Tibial artery (tissue), 4 donors: ENCODE measurements around the gene IFT122.

Experiments
- DNase-seq, 2 donors: peaks; one replicate each; pipeline ENCODE4 v3.0.0-alpha.2; 2019
- H3K27ac ChIP-seq, 2 donors: fragments of 200-600 bp; sonication (generic) in 1 of 2; 1 replicate in 1 of 2; 2 replicates in 1 of 2; pipeline ENCODE4 v1.5.1; 2018 to 2019; ENCODE audit warnings: mild to moderate bottlenecking in 1 of 2
- H3K27me3 ChIP-seq, 2 donors: fragments of 200-600 bp; sonication (generic) in 1 of 2; one replicate each; pipeline versions ENCODE4 v1.5.1 to v1.6.0; 2016 to 2019
- H3K36me3 ChIP-seq, 3 donors: fragments of 200-600 bp; sonication (generic) in 2 of 3; one replicate each; pipeline ENCODE4 v1.5.1; 2016 to 2019; ENCODE audit warnings: mild to moderate bottlenecking in 2 of 3
- H3K4me1 ChIP-seq, 4 donors: fragments of 200-600 bp; sonication (generic) in 2 of 4; 1 replicate in 3 of 4; 2 replicates in 1 of 4; pipeline ENCODE4 v1.5.1; 2016 to 2019
- H3K4me3 ChIP-seq, 2 donors: fragments of 200-600 bp; sonication (generic) in 1 of 2; 1 replicate in 1 of 2; 2 replicates in 1 of 2; pipeline ENCODE4 v1.5.1; 2018 to 2019; ENCODE audit warnings: mild to moderate bottlenecking in 2 of 2
- H3K9me3 ChIP-seq, 3 donors: fragments of 200-600 bp; sonication (generic) in 1 of 3; one replicate each; pipeline ENCODE4 v1.5.1; 2016 to 2019
- intact Hi-C: fragments of 100-400 bp; cut with DNase I; formaldehyde crosslinking; loops from one replicate; pipeline ENCODE4 v1.15.0; 2023; ENCODE audit warnings: low total_unique reads
- TF ChIP-seq, protein P1 (sequence below), 2 experiments: fragments of 200-600 bp in 1 of 2; fragments of 450-650 bp in 1 of 2; IDR thresholded peaks; one replicate each; pipeline ENCODE4 v1.5.1; 2017 to 2019; ENCODE audit warnings: antibody characterized with exemption in 2 of 2, mild to moderate bottlenecking in 1 of 2, moderate library complexity in 1 of 2

Gene IFT122

DNA sequence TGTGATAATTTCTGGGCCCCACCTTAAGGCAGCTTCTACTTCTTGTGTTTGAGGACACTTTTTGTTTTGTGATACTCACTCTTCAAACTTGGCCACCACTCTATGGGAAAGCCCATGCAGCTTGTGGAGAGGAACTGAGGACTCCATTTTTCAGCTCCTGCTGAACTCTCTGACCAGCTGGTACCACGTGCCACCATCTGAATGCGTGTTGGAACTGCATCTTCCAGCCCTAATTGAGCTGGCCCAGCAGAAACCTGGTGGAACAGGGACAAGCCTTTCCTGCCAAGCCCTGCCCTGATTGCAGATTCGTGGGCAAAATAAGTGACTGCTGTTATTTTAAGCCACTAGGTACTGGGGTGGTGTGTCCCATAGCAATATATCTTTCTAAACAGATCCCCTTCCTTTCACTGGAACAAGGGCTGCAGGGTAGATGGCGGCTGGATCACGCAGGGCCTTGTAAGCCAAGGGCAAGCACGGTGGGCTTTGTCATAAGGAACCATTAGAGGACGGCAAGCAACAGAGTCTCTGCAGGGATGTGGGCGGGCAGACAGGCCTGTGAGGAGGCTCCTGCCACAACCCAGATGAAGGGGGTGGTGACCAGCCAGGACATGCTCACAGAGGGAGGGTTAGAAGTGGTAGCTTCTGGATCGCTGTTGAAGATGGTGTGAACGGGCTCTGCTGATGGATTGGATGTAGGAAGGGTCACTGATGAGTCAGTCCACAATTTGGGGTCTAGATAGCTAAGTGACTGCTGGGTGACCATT, 112.4 kb downstream of the IFT122 start:
- intact Hi-C loops, result no loop called here

DNA sequence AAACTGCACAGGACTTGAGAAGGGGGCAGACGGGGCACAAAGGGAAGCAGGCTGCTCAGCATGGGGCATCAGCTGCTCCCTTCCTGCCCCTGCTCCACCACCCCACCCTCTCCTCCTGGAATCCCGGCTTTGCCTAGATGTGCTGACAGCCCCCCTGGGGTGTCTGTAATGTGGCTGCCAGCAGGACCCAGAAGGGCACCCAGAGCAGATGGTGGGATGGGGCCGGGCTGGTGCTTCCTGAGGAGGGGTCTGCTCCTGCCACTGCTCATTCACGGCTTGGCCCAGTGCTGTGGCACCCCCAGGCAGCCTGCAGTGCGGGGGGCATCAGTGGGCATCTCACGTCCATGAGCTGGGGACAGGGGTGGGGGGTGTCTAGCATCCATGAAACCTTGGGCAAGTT, 113.1 kb downstream of the IFT122 start:
- Histone ChIP-seq H3K4me1 (peaks cover 3 to 62% (median 43%) of the 10 kb centered on the region in 4 donors), H3K9me3 (no peaks in the 10 kb centered on the region), H3K27me3 (no peaks in the 10 kb centered on the region), H3K36me3 (peaks cover 13 to 21% (median 18%) of the 10 kb centered on the region in 3 donors), H3K4me3 (no peak overlapping the region), H3K27ac (peak overlapping the region; percentile 13 to 39)
- intact Hi-C loops, result no loop called here
- DNase-seq, result no peak
- TF ChIP-seq, protein P1, sequence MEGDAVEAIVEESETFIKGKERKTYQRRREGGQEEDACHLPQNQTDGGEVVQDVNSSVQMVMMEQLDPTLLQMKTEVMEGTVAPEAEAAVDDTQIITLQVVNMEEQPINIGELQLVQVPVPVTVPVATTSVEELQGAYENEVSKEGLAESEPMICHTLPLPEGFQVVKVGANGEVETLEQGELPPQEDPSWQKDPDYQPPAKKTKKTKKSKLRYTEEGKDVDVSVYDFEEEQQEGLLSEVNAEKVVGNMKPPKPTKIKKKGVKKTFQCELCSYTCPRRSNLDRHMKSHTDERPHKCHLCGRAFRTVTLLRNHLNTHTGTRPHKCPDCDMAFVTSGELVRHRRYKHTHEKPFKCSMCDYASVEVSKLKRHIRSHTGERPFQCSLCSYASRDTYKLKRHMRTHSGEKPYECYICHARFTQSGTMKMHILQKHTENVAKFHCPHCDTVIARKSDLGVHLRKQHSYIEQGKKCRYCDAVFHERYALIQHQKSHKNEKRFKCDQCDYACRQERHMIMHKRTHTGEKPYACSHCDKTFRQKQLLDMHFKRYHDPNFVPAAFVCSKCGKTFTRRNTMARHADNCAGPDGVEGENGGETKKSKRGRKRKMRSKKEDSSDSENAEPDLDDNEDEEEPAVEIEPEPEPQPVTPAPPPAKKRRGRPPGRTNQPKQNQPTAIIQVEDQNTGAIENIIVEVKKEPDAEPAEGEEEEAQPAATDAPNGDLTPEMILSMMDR (IDR thresholded peaks at IDR 0.05), result no peak

More for the DNA sequence above, 112.4 kb downstream of the IFT122 start:
- peaks cover 13 to 18% (median 18%) of the 10 kb centered on the region in 3 donors for H3K36me3 ChIP-seq
- no peak overlapping the region for H3K4me3 ChIP-seq
- no peaks in the 10 kb centered on the region for H3K27me3 ChIP-seq
- H3K4me1 ChIP-seq, result peaks cover 3 to 55% (median 36%) of the 10 kb centered on the region in 4 donors
- H3K9me3 ChIP-seq, result no peaks in the 10 kb centered on the region
- TF ChIP-seq, protein P1 (IDR thresholded peaks at IDR 0.05), result no peak
- no peak for DNase-seq
- peak overlapping the region; percentile 13 to 39 for H3K27ac ChIP-seq

DNA sequence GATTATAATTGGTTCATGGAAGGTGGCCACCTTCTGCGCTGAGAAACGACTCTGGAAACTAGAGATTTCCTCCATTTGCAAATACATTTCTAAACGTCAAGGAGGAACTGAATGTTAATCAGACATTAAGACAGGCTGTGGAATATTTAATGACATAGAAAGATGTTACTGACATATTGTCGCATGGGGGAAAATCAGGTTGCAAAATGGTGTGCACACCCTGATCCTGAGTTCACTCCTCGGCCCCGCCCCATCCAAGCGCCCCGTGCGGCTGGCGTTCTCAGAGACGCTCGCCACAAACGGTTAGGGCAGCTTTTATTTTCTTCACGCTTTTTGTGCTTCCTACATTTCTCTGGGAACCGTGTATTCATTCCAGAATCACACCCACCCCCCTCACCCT, 113.7 kb downstream of the IFT122 start:
- DNase-seq, result no peak
- Histone ChIP-seq H3K4me3 (no peak overlapping the region), H3K4me1 (peaks cover 3 to 67% (median 49%) of the 10 kb centered on the region in 4 donors), H3K36me3 (peaks cover 13 to 26% (median 18%) of the 10 kb centered on the region in 3 donors), H3K9me3 (no peaks in the 10 kb centered on the region), H3K27ac (no peak overlapping the region), H3K27me3 (no peaks in the 10 kb centered on the region)
- intact Hi-C loops, result no loop called here
- TF ChIP-seq, protein P1 (IDR thresholded peaks at IDR 0.05), result no peak

GRCh38 chr3:129554356-129555152, 114.5 kb downstream of the IFT122 start:
- Histone ChIP-seq H3K27ac (peak overlapping the region; percentile 1 to 47), H3K36me3 (peaks cover 13 to 33% (median 18%) of the 10 kb centered on the region in 3 donors)
- DNase-seq, result no peak

GRCh38 chr3:129555153-129555550, 115.1 kb downstream of the IFT122 start:
- intact Hi-C loops, result loop anchor here (5.0 kb wide), 2 partner anchors 47 to 63 kb away; no protein-coding TSS in a partner anchor
- Histone ChIP-seq H3K27ac (peak overlapping the region; percentile 1 to 47), H3K36me3 (peaks cover 13 to 36% (median 18%) of the 10 kb centered on the region in 3 donors), H3K4me3 (no peak overlapping the region), H3K4me1 (peaks cover 4 to 81% (median 63%) of the 10 kb centered on the region in 4 donors), H3K9me3 (no peaks in the 10 kb centered on the region), H3K27me3 (no peaks in the 10 kb centered on the region)
- TF ChIP-seq, protein P1 (IDR thresholded peaks at IDR 0.05), result no peak
- no peak for DNase-seq

More at GRCh38 chr3:129554356-129555152, 114.5 kb downstream of the IFT122 start:
- TF ChIP-seq, protein P1 (IDR thresholded peaks at IDR 0.05), result no peak
- Histone ChIP-seq H3K27me3 (no peaks in the 10 kb centered on the region), H3K9me3 (no peaks in the 10 kb centered on the region), H3K4me1 (peaks cover 3 to 75% (median 57%) of the 10 kb centered on the region in 4 donors), H3K4me3 (no peak overlapping the region)
- intact Hi-C loops, result loop anchor here (5.0 kb wide), 2 partner anchors 48 to 62 kb away; no protein-coding TSS in a partner anchor
